ENCODE measurements around the gene UBQLN1.

UBQLN1 gene

GRCh38 chr9:83636813-83637212, 70.9 kb downstream of the UBQLN1 start:
- TF ChIP-seq, protein P1, sequence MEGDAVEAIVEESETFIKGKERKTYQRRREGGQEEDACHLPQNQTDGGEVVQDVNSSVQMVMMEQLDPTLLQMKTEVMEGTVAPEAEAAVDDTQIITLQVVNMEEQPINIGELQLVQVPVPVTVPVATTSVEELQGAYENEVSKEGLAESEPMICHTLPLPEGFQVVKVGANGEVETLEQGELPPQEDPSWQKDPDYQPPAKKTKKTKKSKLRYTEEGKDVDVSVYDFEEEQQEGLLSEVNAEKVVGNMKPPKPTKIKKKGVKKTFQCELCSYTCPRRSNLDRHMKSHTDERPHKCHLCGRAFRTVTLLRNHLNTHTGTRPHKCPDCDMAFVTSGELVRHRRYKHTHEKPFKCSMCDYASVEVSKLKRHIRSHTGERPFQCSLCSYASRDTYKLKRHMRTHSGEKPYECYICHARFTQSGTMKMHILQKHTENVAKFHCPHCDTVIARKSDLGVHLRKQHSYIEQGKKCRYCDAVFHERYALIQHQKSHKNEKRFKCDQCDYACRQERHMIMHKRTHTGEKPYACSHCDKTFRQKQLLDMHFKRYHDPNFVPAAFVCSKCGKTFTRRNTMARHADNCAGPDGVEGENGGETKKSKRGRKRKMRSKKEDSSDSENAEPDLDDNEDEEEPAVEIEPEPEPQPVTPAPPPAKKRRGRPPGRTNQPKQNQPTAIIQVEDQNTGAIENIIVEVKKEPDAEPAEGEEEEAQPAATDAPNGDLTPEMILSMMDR (IDR thresholded peaks at IDR 0.05; ENCODE audit: control extremely low read depth, extremely low read depth, low read depth, missing control alignments) = no peak
- ChIA-PET POLR2A (no interaction called here), CTCF (interaction anchor here (1.3 to 5.7 kb wide), 4 partner anchors 13 to 17 kb away, joined by 4 to 58 read pairs (median 16); partner anchors contain the start of gene IDNK)
- DNase-seq (ENCODE audit: extremely low spot score) = no peak

DNA sequence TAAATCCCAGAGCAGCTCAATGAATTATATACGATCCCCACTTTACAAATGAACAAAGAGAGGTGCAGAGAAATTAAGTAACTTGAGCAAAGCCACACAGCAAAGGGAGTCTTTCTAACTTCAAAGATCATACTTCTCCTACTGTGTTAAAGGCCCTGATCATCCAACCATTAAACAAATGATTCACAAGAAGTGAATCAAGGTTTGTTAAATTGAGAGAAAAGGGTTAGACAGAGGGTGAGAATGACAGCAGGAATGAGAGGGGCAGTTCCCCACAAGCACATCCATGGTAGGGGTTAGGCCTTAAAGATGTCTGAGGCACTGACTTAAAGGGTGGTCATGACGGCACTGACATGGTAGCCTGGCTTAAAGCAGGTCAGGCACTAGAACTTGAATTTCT, 74.1 kb downstream of the UBQLN1 start:
- TF ChIP-seq, protein P1 (IDR thresholded peaks at IDR 0.05; ENCODE audit: control extremely low read depth, extremely low read depth, low read depth, missing control alignments) = no peak
- ChIA-PET POLR2A (no interaction called here), CTCF (no interaction called here)
- no peak for DNase-seq (ENCODE audit: extremely low spot score)

DNA sequence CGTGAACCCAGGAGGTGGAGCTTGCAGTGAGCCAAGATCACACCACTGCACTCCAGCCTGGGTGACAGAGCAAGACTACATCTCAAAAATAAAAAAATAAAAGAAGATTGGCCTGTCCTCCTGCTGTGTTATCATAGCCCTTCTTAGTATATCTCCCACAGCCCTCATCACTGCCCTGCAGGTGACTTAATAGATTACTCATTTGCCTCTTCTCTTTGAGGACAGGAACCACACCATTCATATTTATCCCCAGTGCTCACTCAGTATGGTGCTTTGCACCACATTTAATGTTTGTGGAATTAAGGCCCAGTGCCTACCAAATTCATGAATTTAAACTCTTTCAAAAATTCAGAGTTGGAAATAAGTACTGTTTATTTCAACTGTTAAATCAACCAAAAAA, 74.5 kb downstream of the UBQLN1 start:
- ChIA-PET POLR2A (no interaction called here), CTCF (interaction anchor here (1.3 to 1.6 kb wide), 2 partner anchors 12 to 13 kb away, joined by 4 to 5 read pairs; no protein-coding TSS in a partner anchor)
- DNase-seq (ENCODE audit: extremely low spot score) = no peak
- TF ChIP-seq, protein P1 (IDR thresholded peaks at IDR 0.05; ENCODE audit: control extremely low read depth, extremely low read depth, low read depth, missing control alignments) = no peak

- ChIA-PET POLR2A (no interaction called here), CTCF (interaction anchor here (1.5 to 3.3 kb wide), 3 partner anchors 9 to 18 kb away, joined by 5 to 24 read pairs (median 8); no protein-coding TSS in a partner anchor)
- DNase-seq (ENCODE audit: extremely low spot score) = no peak
- TF ChIP-seq, protein P1 (IDR thresholded peaks at IDR 0.05; ENCODE audit: control extremely low read depth, extremely low read depth, low read depth, missing control alignments) = no peak
Measured at GRCh38 chr9:83630938-83631457, 76.8 kb downstream of the UBQLN1 start.

- TF ChIP-seq, protein P1 (IDR thresholded peaks at IDR 0.05; ENCODE audit: control extremely low read depth, extremely low read depth, low read depth, missing control alignments) = no peak
- ChIA-PET POLR2A (no interaction called here), CTCF (interaction anchor here (0.7 to 3.3 kb wide), 6 partner anchors 8 to 32 kb away, joined by 3 to 24 read pairs (median 3); no protein-coding TSS in a partner anchor)
- DNase-seq (ENCODE audit: extremely low spot score) = no peak
Measured at GRCh38 chr9:83629433-83630104, 78.2 kb downstream of the UBQLN1 start.

DNA sequence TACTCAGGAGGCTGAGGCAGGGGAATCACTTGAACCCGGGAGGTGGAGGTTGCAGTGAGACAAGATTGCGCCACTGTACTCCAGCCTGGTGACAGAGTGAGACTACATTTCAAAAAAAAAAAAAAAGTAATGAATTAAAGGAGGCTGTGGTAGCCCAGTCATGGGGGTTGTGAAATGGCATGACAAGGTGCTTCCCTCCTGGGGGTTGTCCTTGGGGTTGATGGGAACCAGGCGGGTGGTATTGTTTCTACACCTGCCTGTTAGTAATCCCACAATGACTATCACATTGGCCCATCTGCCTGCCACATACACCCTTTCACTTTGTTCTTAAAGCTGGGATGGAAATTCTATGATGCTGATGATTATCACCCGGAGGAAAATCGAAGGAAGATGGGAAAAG, 79.2 kb downstream of the UBQLN1 start:
- TF ChIP-seq, protein P1 (IDR thresholded peaks at IDR 0.05; ENCODE audit: control extremely low read depth, extremely low read depth, low read depth, missing control alignments) = no peak
- no peak for DNase-seq (ENCODE audit: extremely low spot score)
- POLR2A ChIA-PET = no interaction called here
- CTCF ChIA-PET = interaction anchor here (1.0 to 3.3 kb wide), 4 partner anchors 8 to 31 kb away, joined by 3 to 24 read pairs (median 4); no protein-coding TSS in a partner anchor
